T-helper 9 cell (primary cell): ENCODE results near the gene FN1.

ENCODE experiments used
- DNase-seq: peaks from one replicate; pipeline ENCODE4 v3.0.0-alpha.2; 2020

FN1 gene

DNA sequence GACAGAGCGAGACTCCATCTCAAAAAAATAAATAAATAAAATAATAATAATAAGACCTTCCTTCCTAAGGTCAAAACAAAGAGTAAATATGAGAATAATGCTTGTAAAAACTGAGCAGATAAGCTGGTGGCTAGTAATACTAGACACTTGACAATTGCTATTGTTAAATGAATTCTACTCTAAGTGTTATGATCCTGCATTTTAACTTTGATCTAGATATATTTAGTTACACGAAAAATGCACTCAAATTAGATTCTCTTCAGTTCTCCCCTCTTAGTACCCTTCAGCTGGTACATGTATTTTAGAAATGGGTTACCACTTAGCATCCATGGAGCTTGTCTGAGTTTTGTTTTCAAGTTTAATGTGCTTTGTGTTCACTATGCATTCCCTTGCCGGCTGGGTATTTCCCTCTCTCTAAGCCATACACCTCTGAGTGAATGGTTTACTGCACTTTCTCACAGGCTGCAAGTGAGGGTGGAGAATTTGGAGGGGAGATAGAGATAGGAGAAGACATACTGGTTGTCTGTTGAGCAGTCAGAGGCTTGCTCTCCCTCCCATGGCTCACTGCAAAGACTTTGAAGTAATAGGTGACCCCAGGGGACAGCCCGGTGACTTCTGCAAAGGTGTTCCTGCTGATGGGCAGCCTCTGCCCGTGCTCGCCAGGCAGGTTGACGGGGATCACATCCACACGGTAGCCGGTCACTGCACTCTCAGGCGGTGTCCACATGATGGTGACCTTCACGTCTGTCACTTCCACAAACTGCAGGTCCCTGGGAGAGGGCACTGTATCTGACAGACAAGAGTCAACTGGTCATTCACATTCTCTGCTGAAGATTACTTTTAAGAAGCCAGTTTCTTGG is 29.9 kb downstream of the FN1 start:
- DNase-seq: no peak

- DNase-seq: no peak
Measured at GRCh38 chr2:215404348-215405012, 31.4 kb downstream of the FN1 start.

GRCh38 chr2:215403441-215404347 is 32.2 kb downstream of the FN1 start:
- DNase-seq: no peak

GRCh38 chr2:215401896-215402379 is 33.9 kb downstream of the FN1 start:
- DNase-seq: no peak

DNA sequence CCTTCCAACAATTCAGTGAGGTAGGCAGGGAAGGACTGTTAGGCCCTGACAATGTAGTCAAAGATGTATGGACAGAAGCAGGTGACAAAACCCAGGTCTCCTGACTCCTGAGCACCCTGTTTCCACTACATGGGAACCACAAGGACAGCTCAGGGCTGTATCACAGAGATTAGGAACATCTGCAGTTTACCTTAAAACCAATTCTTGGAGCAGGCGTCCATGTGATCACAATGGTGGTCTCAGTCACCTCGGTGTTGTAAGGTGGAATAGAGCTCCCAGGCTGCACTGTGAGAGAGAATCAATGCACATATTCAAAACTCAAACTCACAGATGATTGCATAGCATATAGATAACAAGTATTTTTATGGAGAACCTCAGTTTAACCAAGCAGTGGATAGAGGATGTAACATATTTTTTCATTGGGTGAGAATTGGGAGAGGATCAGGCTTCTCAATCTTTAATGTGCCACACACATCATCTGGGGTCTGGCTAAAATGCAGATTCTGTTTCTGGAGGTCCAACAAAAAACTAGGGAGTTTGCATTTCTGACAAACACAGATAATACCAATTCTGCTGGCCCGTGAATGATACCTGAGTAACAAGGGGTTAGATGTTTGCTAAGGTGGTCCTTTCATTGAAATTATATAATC is 36.7 kb downstream of the FN1 start:
- no peak for DNase-seq

GRCh38 chr2:215397632-215398341 is 38.1 kb downstream of the FN1 start:
- no peak for DNase-seq

GRCh38 chr2:215396595-215397313 is 39.1 kb downstream of the FN1 start:
- DNase-seq: no peak

DNA sequence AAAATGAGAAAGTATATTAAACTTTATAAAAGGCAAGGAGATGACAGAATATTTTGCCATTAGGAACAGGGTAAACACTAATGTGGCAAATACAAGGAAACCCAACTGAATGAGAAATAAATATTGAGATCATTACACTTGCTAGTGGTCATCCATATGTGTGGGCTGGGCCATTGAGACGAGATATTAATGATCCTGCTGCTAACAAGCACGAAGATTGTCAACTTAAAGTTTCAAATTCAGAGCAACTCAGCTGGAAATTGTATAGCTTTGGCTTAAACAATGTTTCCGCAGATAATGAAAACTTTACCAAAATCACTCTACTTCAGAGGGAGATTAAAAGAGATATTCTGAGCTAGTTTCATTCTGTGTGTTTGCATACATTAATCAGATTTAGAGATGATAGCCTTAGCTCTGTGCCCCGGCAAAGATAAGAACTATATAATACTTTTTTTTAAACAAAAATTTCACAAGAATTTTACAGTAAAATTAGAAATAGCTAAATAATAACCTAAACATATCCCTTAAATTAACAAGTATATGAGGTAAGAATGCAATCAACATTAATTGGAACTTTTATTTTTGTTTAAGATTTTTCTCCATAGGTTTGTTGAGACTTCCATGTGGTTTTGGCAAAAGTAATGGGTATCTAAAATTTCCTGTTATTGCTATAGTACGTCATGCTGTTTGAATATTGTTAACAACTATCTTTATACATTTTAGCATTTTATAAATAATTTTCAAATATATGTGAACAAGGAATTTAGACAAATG is 40.0 kb downstream of the FN1 start:
- DNase-seq: no peak

DNA sequence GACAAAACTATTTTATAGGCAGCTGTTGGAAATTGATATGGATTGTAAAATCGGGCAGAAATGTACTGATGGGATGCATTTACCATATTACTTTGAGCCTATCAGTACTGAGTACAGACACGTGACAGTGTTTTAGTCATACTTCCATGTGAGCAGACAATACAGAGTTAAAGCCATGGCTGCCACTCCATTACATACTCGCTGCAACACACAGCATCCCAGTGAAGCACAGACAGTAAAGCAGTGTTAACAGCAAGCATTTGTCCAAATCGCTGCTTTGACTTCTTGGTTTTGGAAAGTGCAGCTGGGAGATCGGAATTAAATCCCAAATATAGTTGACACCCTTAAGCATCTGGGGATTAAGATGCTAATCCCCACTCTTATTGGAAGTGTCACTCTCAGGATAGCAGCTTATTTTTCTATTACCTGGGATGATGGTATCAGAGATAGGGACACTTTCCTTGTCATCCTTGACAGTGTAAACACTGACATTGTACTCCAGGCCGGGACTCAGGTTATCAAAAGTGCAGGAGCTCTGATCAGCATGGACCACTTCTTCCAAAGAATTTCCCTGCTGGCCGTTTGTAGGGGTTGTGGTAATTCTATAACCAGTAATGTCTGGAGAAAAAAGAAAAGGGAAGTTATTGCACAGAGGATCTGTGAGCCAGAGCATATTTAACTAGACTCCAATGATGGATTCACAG is 41.6 kb downstream of the FN1 start:
- no peak for DNase-seq

GRCh38 chr2:215392687-215393270 is 43.1 kb downstream of the FN1 start:
- no peak for DNase-seq

- no peak for DNase-seq
Measured at GRCh38 chr2:215392164-215392563, 43.7 kb downstream of the FN1 start.

DNA sequence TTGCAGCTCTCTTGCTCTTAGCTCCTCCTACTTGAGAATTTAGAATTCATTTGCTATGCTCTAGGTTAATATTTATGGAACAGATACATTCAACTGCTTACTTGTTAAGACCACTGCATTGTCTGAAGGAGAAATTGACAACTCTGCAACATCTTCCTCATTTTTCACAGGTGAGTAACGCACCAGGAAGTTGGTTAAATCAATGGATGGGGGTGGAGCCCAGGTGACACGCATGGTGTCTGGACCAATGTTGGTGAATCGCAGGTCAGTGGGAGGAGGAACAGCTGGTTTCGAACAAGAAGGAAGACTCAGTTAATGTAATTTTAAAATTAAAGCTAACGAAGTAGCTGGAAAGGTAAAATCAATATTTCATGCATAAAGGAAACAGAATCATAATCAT is 44.3 kb downstream of the FN1 start:
- no peak for DNase-seq

DNA sequence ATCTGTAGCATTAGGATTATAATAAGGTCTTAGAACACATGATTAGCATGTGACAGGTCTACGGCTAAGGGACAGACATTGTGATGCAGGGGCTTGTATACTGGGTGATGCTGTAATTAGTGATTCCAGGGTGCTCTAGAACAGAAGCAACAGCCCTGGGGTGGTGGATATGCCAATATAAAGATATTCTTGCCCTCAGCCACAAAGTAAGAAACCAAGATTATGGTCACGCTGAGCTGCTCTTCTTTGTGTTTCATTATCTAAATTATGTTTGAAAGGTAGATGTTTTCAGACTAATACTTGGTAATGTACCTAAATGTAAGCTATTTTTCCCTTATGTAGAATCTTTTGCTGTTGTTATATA is 45.3 kb downstream of the FN1 start:
- no peak for DNase-seq

- no peak for DNase-seq
Measured at GRCh38 chr2:215388002-215388728, 47.7 kb downstream of the FN1 start.

DNA sequence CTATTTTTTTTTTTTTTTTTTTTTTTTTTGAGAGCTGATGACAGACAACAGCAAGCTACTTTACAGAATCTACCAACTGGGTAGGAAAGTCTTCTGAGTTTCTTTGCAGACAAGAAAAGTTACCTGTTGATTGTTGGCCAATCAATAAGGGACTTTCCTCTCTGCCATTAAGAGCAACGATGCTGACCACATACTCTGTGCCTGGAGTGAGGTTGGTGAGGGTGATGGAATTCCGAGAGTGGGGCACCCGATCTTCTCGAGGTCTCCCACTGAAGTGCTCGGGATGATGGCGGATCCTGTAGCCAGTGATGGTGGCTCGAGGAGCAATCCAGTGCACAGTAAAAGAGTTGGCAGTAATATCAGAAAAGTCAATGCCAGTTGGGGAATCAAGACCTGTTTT is 49.3 kb downstream of the FN1 start:
- DNase-seq: no peak

- no peak for DNase-seq
Measured at GRCh38 chr2:215384710-215385109, 51.2 kb downstream of the FN1 start.

GRCh38 chr2:215383652-215384279 is 52.1 kb downstream of the FN1 start:
- no peak for DNase-seq

DNA sequence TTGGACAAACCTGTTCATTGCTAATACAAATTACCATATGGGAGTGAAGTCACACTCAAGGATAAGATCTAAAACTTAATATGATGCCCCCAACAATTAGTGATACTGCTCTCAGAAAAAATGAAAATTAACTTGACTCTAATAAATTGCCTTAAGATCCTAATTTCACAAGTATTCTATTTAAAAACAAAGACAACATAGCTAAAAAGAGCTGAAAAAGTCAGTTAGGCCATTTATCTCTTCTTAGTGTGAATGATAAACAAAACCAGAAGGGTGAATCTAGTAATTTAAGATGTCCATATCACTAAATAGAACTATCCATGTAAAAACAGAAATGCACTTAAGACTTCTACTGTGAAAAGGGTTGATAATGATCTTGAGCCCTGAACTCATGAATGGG is 53.4 kb downstream of the FN1 start:
- no peak for DNase-seq
